ENCODE data around the gene NPAS3. TPM values are rescaled to one million over a fixed set of nuclear protein-coding genes. Genes with fewer than 3 reads are reported as not detected.

The NPAS3 gene
- polyA plus RNA-seq, 2 of the 4 experiments (the other 2 are of a cell fraction), result not detected

DNA sequence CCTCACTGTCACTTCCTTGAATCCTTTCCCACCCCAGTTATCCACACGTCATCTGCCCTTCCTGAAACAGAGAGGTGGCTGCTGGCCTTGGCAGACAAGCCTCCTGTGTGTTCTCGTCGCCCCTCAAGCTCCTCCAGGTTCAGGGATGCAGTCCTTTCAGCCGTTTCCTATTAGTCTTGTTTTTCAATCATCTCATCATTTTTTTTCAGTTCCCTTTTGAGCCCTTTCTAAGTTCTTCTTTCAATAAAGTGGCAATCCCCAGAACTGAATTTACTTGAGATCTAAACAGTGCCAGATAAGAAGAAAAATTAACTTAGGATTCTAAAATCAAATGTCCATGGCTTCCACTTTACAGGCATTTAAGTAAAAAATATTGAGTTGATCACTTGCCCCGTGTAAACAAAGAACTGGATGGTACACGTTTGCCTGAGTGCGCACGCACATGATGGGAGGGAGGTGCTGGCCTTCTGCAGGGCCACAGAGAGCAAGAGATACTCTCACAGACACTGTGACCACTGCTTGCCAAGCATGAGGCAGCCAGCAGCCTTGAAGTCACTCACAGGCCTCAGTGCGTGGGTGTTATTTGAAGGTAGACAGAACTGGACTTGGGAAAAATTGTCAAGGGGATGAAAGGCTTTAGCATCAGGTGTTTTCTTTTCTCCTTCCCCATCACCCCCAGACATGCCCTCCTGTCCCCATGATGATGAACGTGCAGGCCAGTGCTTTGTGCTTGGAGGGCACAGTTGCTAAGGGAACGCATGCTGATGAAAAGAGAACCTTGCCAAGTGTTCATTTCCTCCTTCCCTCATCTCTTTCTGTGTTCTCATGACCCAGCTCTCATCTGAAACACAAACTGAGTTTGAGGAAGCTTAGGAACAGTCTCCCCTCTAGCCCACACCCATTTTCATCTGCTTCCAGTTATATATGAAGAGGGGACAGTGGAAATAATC, 603.9 kb downstream of the NPAS3 start:
- WGBS (ENCODE audit: missing lambda C conversion rate), result 21% methylated on average over 11 of the region's 11 CpGs
- H3K9me3 ChIP-seq, result no peaks in the 10 kb centered on the region
- H3K27ac ChIP-seq, result no peak overlapping the region
- FAIRE-seq (no peak), DNase-seq (ENCODE audit: low read depth in 1 of 2, low spot score in 1 of 2) (no peak), ATAC-seq (no peak)
- ChIA-PET POLR2A (no interaction called here), CTCF (interaction anchor here (0.9 to 1.2 kb wide), 2 partner anchors 36 to 250 kb away, joined by 3 read pairs; no protein-coding TSS in a partner anchor)
- no peak overlapping the region for H3K4me3 ChIP-seq
- H3K4me2 ChIP-seq, result no peak overlapping the region
- TF ChIP-seq RNF2 (IDR thresholded peaks at IDR 0.05; ENCODE audit: borderline replicate concordance, low read depth) (no peak), BHLHE40 (IDR thresholded peaks at IDR 0.05; ENCODE audit: low read depth, low read length) (no peak), POLR2A (IDR thresholded peaks at IDR 0.05; ENCODE audit: low read length) (no peak), TP53 (CRISPR knock-in tag; IDR thresholded peaks at IDR 0.05) (no peak), EHF (CRISPR knock-in tag; IDR thresholded peaks at IDR 0.05) (no peak), ZNF302 (CRISPR knock-in tag; IDR thresholded peaks at IDR 0.05) (no peak), FOXS1 (CRISPR knock-in tag; IDR thresholded peaks at IDR 0.05) (no peak), RFX5 (IDR thresholded peaks at IDR 0.05) (no peak), NR3C1 (IDR thresholded peaks at IDR 0.05) (no peak), MAZ (IDR thresholded peaks at IDR 0.05; ENCODE audit: borderline replicate concordance, low read depth, low read length) (no peak), TFCP2L1 (CRISPR knock-in tag; IDR thresholded peaks at IDR 0.05) (no peak), NPAS2 (CRISPR knock-in tag; IDR thresholded peaks at IDR 0.05; ENCODE audit: borderline replicate concordance) (no peak), RAD21 (conservative IDR thresholded peaks at IDR 0.05 in 1 of 2, IDR thresholded peaks at IDR 0.05 in 1 of 2) (no peak), CHD2 (IDR thresholded peaks at IDR 0.05; ENCODE audit: low read length, partially characterized antibody) (no peak), HOXA7 (CRISPR knock-in tag; IDR thresholded peaks at IDR 0.05) (no peak)
- TF ChIP-seq, protein P1, sequence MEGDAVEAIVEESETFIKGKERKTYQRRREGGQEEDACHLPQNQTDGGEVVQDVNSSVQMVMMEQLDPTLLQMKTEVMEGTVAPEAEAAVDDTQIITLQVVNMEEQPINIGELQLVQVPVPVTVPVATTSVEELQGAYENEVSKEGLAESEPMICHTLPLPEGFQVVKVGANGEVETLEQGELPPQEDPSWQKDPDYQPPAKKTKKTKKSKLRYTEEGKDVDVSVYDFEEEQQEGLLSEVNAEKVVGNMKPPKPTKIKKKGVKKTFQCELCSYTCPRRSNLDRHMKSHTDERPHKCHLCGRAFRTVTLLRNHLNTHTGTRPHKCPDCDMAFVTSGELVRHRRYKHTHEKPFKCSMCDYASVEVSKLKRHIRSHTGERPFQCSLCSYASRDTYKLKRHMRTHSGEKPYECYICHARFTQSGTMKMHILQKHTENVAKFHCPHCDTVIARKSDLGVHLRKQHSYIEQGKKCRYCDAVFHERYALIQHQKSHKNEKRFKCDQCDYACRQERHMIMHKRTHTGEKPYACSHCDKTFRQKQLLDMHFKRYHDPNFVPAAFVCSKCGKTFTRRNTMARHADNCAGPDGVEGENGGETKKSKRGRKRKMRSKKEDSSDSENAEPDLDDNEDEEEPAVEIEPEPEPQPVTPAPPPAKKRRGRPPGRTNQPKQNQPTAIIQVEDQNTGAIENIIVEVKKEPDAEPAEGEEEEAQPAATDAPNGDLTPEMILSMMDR (IDR thresholded peaks at IDR 0.05), result no peak
- TF ChIP-seq, protein P2, sequence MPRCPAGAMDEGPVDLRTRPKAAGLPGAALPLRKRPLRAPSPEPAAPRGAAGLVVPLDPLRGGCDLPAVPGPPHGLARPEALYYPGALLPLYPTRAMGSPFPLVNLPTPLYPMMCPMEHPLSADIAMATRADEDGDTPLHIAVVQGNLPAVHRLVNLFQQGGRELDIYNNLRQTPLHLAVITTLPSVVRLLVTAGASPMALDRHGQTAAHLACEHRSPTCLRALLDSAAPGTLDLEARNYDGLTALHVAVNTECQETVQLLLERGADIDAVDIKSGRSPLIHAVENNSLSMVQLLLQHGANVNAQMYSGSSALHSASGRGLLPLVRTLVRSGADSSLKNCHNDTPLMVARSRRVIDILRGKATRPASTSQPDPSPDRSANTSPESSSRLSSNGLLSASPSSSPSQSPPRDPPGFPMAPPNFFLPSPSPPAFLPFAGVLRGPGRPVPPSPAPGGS (IDR thresholded peaks at IDR 0.05), result no peak
- TF ChIP-seq, protein P3, sequence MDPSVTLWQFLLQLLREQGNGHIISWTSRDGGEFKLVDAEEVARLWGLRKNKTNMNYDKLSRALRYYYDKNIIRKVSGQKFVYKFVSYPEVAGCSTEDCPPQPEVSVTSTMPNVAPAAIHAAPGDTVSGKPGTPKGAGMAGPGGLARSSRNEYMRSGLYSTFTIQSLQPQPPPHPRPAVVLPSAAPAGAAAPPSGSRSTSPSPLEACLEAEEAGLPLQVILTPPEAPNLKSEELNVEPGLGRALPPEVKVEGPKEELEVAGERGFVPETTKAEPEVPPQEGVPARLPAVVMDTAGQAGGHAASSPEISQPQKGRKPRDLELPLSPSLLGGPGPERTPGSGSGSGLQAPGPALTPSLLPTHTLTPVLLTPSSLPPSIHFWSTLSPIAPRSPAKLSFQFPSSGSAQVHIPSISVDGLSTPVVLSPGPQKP (IDR thresholded peaks at IDR 0.05; ENCODE audit: low read depth, low read length), result no peak
- no peaks in the 10 kb centered on the region for H3K4me1 ChIP-seq

DNA sequence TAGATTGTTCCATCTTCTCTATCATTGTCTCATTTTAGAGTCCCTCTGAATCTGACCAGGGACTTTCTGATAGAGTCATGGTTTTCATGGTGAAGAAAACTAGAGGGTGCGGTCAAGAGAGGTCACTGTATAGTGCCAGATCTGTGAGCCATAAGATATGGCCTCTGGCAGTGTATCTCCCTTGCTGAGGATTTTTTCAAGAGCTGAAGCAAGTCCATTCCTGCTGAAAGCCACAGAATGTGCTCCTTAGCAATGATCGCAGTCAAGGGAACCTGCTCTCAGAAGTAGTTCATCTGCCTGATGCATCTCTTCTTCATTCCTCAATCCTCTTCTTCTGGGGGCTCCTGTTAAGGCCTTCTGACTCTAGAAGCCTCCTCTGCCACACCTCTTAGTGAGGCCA, 607.0 kb downstream of the NPAS3 start:
- Histone ChIP-seq H3K4me1 (no peaks in the 10 kb centered on the region), H3K9me3 (no peaks in the 10 kb centered on the region), H3K4me2 (no peak overlapping the region), H3K27ac (no peak overlapping the region), H3K4me3 (no peak overlapping the region)
- DNase-seq (ENCODE audit: low read depth in 1 of 2, low spot score in 1 of 2) (no peak), FAIRE-seq (no peak), ATAC-seq (no peak)
- ChIA-PET CTCF (no interaction called here), POLR2A (no interaction called here)
- WGBS (ENCODE audit: missing lambda C conversion rate), result 0% methylated on average over 2 of the region's 2 CpGs
- TF ChIP-seq CHD4 (IDR thresholded peaks at IDR 0.05; ENCODE audit: borderline replicate concordance), result no peak
- no peak for TF ChIP-seq RNF2 (IDR thresholded peaks at IDR 0.05; ENCODE audit: borderline replicate concordance, low read depth)
- TF ChIP-seq RCOR1 (IDR thresholded peaks at IDR 0.05; ENCODE audit: low read depth, low read length), result no peak
- TF ChIP-seq JUN (IDR thresholded peaks at IDR 0.05), result no peak
- no peak for TF ChIP-seq TFCP2L1 (CRISPR knock-in tag; IDR thresholded peaks at IDR 0.05)
- no peak for TF ChIP-seq ZNF302 (CRISPR knock-in tag; IDR thresholded peaks at IDR 0.05)
- TF ChIP-seq EHMT2 (IDR thresholded peaks at IDR 0.05; ENCODE audit: low read depth), result no peak
- TF ChIP-seq SREBF2 (IDR thresholded peaks at IDR 0.05), result no peak
- no peak for TF ChIP-seq ZC3H11A (IDR thresholded peaks at IDR 0.05)
- no peak for TF ChIP-seq TP53 (CRISPR knock-in tag; IDR thresholded peaks at IDR 0.05)
- TF ChIP-seq, protein P2 (IDR thresholded peaks at IDR 0.05), result no peak
- TF ChIP-seq, protein P4, sequence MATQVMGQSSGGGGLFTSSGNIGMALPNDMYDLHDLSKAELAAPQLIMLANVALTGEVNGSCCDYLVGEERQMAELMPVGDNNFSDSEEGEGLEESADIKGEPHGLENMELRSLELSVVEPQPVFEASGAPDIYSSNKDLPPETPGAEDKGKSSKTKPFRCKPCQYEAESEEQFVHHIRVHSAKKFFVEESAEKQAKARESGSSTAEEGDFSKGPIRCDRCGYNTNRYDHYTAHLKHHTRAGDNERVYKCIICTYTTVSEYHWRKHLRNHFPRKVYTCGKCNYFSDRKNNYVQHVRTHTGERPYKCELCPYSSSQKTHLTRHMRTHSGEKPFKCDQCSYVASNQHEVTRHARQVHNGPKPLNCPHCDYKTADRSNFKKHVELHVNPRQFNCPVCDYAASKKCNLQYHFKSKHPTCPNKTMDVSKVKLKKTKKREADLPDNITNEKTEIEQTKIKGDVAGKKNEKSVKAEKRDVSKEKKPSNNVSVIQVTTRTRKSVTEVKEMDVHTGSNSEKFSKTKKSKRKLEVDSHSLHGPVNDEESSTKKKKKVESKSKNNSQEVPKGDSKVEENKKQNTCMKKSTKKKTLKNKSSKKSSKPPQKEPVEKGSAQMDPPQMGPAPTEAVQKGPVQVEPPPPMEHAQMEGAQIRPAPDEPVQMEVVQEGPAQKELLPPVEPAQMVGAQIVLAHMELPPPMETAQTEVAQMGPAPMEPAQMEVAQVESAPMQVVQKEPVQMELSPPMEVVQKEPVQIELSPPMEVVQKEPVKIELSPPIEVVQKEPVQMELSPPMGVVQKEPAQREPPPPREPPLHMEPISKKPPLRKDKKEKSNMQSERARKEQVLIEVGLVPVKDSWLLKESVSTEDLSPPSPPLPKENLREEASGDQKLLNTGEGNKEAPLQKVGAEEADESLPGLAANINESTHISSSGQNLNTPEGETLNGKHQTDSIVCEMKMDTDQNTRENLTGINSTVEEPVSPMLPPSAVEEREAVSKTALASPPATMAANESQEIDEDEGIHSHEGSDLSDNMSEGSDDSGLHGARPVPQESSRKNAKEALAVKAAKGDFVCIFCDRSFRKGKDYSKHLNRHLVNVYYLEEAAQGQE (IDR thresholded peaks at IDR 0.05), result no peak
- no peak for TF ChIP-seq HDAC2 (IDR thresholded peaks at IDR 0.05)
- no peak for TF ChIP-seq KDM5A (IDR thresholded peaks at IDR 0.05)
- TF ChIP-seq HOXB5 (CRISPR knock-in tag; IDR thresholded peaks at IDR 0.05), result no peak

Data from A549 (cell line).